Measurements from ENCODE around the gene CDCA8.
"Not testable (repeated sequence)": the region's sequence is repeated elsewhere in the genome, so short reads cannot be mapped to it uniquely, and the experiment has no call there.

CDCA8 gene

DNA sequence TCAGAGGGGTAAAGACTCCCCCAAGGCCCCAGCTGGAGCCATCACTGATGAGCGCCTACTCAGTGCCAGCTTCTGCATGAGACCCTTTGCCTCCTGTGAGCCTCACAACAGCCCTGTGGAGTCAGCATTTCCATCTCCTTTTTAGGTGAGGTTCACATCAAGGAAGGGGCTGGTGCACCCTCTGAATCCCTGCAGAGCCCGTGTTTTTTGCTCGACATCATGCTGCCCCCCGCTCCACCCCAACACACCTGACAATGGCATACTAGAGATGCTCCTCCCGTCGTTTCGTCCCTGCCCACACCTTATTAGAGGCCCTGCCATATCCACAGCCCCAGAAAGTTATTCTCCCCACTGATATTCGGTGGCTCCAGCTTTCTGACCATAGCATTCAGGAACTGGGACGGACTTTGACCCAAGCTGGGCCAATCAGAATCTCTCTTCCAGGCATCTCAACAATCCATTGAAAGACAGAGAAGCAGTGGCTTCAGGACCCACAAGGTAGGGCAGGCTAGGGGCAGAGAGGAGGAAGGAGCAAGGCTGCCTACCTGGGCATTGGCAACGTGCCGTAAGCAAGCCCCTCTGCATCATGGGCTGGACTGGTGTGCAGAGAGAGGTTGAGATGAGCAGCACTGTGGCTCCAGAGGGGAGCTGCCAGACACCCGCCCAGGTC is 39.9 kb downstream of the CDCA8 start:
- no peak for DNase-seq (ENCODE audit: extremely low read depth in 1 of 2, low read depth in 1 of 2)

DNA sequence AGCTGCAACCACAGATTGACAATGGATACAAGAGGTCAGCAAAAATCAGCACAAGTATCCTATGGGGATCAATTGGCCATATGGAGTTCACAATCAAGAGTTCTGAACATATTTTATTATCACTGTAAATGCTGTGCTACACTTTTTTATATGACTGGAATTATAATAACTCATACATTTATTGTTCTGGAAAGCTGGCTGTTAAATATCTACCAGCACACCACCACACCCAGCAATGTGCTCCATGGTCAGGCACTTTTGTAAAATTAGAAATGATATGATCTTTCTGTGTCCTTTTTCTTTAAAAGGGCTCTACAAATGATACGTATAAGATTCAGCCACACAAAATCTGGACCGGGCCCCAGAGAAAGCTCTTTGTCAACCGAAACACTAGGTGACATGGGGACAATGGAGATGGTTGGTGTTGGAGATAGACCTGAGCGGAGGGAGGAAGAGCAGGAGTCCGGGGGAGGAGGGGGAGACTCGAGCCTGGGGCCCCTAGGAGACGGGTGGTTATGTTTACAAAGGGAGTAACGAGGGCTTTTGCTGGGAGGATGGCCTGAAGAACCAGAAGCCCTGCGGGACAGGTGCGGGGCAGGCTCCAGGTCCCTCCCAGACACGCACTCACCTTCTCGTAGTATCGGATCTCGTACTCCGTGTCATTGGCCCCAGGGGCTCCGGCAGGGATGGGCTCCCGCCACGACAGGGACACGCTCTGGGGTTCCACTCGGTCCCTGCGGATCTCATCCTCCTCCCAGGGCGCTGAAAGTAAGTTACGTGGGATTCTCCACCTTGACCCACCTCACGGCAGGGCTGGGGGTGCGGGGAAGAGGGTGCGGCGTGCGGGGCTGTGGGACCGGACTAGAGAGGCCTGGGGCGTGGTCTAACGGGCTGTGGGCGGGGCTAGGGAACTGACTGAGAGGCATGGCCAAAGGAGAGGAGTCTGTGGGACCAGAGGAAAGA is 42.6 kb downstream of the CDCA8 start:
- no peak for DNase-seq (ENCODE audit: extremely low read depth in 1 of 2, low read depth in 1 of 2)

DNA sequence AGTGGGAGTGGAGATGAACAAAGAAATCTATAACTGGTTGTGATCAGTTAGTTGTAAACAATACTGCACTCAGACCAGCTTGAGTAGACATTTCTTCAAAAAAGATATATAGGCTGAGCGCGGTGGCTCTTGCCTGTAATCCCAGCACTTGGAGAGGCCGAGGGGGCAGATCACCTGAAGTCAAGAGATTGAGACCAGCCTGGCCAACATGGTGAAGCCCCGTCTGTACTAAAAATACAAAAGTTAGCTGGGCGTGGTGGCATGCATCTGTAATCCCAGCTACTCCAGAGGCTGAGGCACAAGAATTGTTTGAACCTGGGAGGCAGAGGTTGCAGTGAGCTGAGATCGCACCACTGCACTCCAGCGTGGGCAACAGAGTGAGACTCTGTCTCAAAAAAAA is 45.7 kb downstream of the CDCA8 start:
- not testable (repeated sequence) for DNase-seq (ENCODE audit: extremely low read depth in 1 of 2, low read depth in 1 of 2)

DNA sequence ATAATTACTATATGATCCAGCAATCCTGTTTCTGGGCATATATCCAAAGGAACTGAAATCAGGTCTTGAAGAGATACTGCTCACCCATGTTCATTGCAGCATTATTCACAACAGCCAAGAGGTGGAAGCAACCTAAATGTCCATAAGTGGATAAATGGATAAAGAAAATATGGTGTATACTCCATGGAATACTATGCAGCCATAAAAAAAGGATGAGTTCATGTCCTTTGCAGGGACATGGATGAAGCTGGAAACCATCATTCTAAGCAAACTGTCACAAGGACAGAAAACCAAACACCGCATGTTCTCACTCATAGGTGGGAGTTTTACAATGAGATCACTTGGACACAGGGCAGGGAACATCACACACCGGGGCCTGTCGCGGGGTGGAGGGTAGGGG is 46.3 kb downstream of the CDCA8 start:
- not testable (repeated sequence) for DNase-seq (ENCODE audit: extremely low read depth in 1 of 2, low read depth in 1 of 2)

DNA sequence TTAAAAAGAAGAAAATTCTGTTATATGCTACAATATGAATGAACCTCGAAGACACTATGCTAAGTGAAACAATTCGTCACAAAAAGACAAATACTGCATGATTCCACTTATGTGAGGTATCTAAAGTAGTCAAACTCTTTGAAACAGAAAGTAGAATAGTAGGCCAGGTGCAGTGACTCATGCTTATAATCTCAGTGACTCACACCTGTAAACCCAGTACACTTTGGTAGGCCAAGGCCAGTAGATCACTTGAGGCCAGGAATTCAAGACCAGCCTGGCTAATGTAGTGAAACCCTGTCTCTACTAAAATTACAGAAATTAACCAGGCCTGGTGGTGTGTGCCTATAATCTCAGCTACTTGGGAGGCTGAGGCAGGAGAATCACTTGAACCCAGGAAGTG is 46.9 kb downstream of the CDCA8 start:
- no peak for DNase-seq (ENCODE audit: extremely low read depth in 1 of 2, low read depth in 1 of 2)

DNA sequence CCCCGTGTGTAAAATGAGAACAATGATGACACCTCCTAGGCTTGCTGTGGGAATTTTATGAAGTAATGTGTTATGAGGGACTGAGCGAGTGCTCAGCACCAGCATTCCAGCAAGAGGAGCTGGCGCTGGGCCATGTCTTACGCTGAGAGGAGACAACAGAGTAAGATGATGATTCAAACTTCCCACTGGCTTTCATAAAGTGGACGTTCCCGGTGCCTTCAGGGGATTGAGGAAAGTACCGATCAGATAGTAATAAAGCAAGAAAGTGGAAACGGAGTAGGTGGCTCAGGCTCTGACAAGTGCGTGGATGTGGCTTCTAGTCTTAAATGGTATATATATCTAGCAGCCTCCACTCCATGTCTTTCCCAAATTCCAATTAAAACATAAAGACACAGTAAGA is 48.8 kb downstream of the CDCA8 start:
- DNase-seq (ENCODE audit: extremely low read depth in 1 of 2, low read depth in 1 of 2), result no peak

DNA sequence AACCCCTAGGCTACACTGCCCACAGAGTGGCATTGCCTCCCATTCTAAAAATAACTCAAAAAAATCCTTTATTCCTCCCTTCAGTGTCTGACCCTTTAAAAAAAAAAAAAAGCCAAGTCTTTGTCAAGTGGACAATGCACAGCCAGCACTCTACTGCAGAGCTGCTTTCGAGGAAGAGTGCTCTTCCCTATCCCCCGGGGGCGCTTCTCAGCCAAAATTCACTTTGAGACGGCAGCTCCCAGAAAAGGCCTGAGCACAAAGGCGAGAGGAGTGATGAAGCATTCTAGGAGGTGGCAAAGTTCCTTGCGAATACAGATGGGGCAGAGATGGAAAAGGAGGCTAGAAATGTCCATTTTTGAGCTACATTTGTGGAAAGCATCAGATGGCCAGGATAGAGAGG is 49.3 kb downstream of the CDCA8 start:
- no peak for DNase-seq (ENCODE audit: extremely low read depth in 1 of 2, low read depth in 1 of 2)

DNA sequence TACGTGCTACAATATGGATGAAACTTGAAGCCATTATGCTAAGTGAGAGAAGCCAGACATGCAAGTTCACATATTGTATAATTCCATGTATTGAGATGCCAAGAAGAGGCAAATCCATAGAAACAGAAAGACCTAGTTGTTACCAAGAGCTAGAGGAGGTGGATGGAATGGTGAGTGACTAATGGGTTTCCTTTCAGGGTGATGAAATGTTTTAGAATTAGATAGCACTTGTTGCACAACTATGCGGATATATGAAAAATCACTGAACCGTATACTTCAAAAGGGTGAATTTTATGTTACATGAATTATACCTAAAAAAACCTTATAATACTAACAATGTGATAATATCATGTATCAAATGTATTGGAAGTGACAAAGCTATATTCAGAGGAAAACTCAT is 54.5 kb downstream of the CDCA8 start:
- no peak for DNase-seq (ENCODE audit: extremely low read depth in 1 of 2, low read depth in 1 of 2)

DNA sequence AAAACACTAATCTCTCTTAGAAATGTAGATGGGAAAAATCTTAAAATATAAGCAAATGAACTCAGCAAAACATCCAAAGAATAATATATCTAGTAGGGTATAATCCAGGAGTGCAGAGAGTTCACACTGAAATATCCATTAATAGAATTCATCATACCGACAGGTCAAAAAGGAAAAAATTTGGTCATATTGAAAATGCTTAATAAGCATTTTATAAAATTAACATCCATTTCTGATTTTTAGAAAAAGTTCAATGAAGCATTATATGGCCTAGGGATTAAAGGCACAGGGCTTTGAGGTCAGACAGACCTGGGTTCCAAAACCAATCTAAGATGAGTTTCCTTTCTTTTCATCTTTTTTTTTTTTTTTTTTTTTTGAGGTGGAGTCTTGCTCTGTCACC is 56.2 kb downstream of the CDCA8 start:
- no peak for DNase-seq (ENCODE audit: extremely low read depth in 1 of 2, low read depth in 1 of 2)

DNA sequence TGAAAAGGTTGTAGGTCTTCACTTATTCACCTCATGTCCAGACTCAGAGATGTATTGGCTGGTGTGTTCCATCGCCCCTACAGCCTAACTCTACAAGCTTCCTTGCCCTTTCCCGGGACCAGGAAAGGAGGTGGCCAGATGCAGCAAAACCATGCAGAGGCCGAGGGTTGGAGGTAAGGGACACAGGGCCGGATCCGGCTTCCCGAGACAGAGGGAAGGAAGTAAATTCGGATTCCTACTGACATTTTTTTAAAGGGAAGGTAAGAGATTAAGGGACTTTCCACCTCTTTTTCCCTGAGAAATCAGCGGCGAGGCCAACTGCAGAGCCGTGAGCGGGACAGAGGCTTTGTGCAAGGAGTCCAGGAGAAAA is 59.9 kb downstream of the CDCA8 start:
- DNase-seq (ENCODE audit: extremely low read depth in 1 of 2, low read depth in 1 of 2), result no peak

DNA sequence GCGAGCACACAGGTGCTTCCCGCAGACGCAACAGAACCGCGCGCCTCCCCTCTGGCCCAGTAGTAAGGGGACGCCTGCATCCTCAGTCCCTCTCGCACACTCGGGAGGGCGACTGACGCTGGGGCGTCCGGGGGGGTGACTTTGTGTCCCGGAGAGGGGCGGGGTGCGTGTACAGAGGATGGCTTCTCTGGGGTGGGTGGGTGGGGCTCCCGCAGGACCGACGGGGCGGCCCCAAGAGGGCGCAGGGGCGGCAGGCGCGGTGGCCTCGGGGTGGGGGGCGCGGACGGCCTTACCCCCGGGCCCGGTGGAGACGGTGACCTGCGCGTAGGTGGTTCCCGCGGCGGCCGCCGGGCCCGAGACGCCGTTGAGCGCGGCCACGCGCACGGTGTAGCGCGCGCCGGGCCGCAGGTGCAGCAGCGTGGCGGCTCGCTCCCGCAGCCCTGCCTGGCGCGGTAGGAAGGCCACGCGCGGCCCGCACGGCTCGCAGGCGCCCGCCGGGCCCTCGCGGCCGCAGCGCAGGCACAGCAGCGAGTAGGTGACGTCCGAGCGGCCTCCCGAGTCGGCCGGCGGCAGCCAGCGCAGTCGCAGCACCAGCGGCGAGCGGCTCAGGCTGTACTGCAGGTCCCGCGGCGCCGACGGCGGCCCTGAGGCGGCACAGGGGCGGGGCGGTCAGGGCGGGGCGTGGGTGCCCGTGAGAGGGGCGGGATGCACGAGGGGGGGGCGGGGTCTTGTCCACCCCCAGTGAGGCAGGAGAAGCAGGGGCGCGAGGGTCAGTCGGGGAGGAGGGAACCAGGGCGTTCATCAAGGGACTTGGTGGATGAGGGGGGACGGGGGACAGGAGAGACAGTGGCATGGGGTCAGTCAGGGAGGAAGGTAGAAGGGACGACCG is 60.5 kb downstream of the CDCA8 start:
- DNase-seq (ENCODE audit: extremely low read depth in 1 of 2, low read depth in 1 of 2), result no peak

DNA sequence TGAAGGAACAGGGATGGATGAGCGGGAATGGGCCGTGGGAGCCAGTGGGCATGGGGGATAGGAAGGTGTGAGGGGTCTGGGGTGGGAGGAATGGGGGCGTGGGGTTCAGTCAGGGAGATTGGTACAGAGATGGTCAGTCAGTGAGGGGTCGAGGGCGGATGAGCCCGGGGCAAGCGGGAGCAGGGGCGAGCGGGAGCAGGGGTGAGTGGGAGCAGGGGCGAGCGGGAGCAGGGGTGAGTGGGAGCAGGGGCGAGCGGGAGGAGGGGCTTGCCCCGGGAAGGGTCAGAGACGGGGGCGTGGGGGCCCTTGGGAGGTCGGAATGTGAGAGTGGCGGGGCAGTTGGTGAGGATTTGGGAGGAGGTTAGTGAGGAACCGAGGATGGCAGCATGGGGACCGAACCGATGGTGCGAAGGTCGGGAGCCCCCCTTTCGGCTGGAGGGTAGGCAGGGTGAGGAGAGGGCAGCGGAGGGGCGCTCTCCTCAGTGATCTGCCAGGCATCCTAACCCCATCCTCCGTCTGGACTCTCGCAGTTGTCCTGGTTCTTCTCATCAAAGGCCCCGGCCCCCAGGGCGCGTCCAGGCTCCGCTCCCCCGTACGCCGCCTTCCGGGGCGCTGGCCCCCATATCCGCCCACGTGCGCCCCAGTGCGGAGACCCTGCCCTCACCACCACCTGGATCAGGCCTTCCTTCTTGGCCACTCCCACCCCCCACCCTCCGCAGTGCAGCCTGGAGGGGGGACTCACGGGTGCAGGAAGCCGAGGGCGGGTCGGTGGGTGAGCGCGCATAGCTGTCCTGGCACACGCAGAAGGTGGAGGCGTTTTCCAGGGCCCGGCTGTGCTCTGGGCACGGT is 61.4 kb downstream of the CDCA8 start:
- no peak for DNase-seq (ENCODE audit: extremely low read depth in 1 of 2, low read depth in 1 of 2)

DNA sequence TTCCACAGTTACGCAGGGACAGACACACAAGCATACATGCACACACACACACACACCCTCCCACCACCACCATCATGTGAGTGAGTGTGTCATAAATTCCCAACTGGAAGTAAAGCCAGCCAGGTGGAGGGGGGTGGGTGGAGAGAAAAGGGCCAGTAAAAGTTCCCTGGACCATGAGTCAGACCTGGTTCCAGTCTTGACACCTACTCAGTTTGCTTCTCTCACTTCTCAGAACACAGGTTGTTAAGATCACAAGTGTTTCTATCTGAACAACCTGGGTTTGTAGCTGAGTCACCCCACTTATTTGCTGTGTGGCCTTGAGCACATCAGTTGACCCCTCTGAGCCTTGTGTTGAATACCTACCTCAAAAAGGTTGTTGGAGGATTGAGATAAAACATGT is 63.0 kb downstream of the CDCA8 start:
- DNase-seq (ENCODE audit: extremely low read depth in 1 of 2, low read depth in 1 of 2), result no peak

DNA sequence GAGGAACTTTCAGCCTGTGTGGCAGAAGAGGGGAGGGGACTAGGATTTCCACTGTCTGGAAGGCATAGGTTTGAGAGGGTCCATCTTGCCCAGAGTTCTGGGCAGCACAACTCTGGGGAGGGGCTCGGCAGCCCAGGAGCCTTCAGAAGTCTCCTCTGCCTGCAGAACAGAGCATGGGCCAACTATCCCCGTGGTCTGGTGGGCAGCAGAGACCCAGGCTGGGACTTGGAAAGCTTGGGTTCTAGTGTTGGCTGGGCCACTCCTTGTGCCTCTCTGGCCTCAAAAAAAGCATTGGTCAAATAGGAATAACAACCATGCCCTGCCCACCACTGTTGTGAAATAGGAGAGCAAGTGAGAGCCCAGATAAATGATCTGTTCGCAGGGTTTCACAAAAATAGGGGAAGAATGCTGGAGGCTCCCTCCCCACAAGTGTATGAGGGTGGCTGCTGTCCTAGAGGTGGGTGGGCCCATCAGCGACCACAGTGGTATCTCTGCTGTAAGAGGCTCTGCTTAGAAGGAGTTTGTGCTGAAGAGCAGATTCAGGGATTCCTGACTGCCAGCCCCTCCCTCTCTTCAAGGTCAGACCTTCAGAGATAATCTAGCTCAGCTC is 63.7 kb downstream of the CDCA8 start:
- DNase-seq (ENCODE audit: extremely low read depth in 1 of 2, low read depth in 1 of 2), result no peak
